T-helper 17 cell (primary cell): ENCODE measurements around the gene DCAF10. TPM values are rescaled to one million over a fixed set of nuclear protein-coding genes. Genes with fewer than 3 reads are reported as not detected.
"Not testable (repeated sequence)": the region's sequence is repeated elsewhere in the genome, so short reads cannot be mapped to it uniquely, and the experiment has no call there.

Source experiments
- ATAC-seq: fragments of 150-1000 bp; cut with Tn5 transposase; 2 replicates; pipeline ENCODE4 v1.10.0; 2021; ENCODE audit warnings: mild to moderate bottlenecking, moderate library complexity
- DNase-seq, 3 donors: peaks; one replicate each; pipeline versions ENCODE4 v3.0.0 to v3.0.0-alpha.2; 2020 to 2021
- H3K9me3 ChIP-seq: one replicate; pipeline ENCODE4 v1.7.0; 2013; ENCODE audit warnings: low read length, mild to moderate bottlenecking; ENCODE audit not compliant: control insufficient read depth, poor library complexity, severe bottlenecking
- H3K27ac Mint-ChIP-seq: one replicate; pipeline ENCODE4 v1.8.0; 2022; ENCODE audit warnings: mild to moderate bottlenecking, moderate library complexity, mixed read lengths
- H3K27me3 Mint-ChIP-seq: one replicate; pipeline ENCODE4 v1.8.0; 2022; ENCODE audit warnings: mixed read lengths
- H3K36me3 Mint-ChIP-seq: one replicate; pipeline ENCODE4 v1.8.0; 2022; ENCODE audit warnings: low read depth, mixed read lengths
- H3K4me1 Mint-ChIP-seq: one replicate; pipeline ENCODE4 v1.8.0; 2022; ENCODE audit warnings: mild to moderate bottlenecking, mixed read lengths
- H3K4me3 Mint-ChIP-seq: one replicate; pipeline ENCODE4 v1.8.0; 2022; ENCODE audit warnings: mild to moderate bottlenecking, moderate library complexity, mixed read lengths
- total RNA-seq, 4 donors: library from RNA in 2 of 4; stranded (reverse) in 2 of 4; gene quantifications; one replicate each; pipeline ENCODE4 v1.2.3 and lab custom pipeline; 2022 to 2026

Gene DCAF10
- total RNA-seq (10 to 100 TPM; 12.1 to 13.0 TPM), total RNA-seq (lab: John Stamatoyannopoulos, UW) (40.4 to 58.5 reads per million in 2 donors)

- peaks cover 4% of the 10 kb centered on the region for H3K27me3 Mint-ChIP-seq
- peak within 1 kb of the TSS; percentile 56 for H3K27ac Mint-ChIP-seq
- H3K9me3 ChIP-seq = no peaks in the 10 kb centered on the region
- peaks cover 28% of the 10 kb centered on the region for H3K4me1 Mint-ChIP-seq
- H3K4me3 Mint-ChIP-seq = peak within 1 kb of the TSS; percentile 93
- ATAC-seq = peak; percentile 89
- H3K36me3 Mint-ChIP-seq = peaks cover 5% of the 10 kb centered on the region
- peak; percentile 79 to 89 (median 80) for DNase-seq
These were observed at the start of gene DCAF10 for GRCh38 chr9:37800631-37801286. Gene DCAF10 (plus strand): TSS chr9:37800797. CDS start chr9:37800867, 70 bp downstream.

DNA sequence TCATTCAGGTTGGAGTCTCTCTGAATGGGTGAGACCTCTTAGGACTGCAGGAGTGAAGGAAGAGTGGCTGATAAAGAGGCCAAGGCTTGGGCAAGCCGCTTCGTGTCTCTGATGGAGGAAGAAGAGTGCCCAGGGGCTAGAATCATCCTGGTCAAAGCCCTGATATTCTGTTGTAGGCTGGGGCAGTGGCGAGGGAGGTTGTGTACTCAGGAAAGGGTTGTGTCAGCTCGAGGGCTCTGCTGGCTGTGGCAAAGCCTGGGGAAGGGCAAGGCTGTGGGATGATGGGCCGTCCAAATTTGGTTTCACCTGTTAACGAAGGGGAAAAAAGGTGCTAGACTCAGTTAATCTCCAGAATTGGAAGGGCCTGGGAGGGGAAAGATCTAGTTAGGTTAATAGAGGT, 49.4 kb upstream of the DCAF10 start:
- Mint-ChIP-seq H3K4me1 (peaks cover 25% of the 10 kb centered on the region), H3K27me3 (peaks cover 6% of the 10 kb centered on the region), H3K4me3 (peak overlapping the region; percentile 69), H3K36me3 (peaks cover 3% of the 10 kb centered on the region), H3K27ac (peak overlapping the region; percentile 8)
- H3K9me3 ChIP-seq = no peaks in the 10 kb centered on the region
- no peak for ATAC-seq
- DNase-seq = no peak

DNA sequence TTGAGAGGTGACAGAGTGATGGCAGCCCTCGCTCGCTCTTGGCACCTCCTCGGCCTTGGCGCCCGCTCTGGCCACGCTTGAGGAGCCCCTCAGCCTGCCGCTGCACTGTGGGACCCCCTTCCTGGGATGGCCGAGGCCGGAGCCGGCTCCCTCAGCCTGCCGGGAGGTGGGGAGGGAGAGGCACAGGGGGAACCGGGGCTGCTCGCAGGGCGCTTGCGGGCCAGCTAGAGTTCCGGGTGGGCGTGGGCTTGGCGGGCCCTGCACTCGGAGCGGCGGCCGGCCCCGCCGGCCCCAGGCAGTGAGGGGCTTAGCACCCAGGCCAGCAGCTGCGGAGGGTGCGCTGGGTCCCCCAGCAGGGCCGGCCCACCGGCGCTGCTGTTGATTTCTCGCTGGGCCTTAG, 48.9 kb upstream of the DCAF10 start:
- H3K36me3 Mint-ChIP-seq, H3K4me3 Mint-ChIP-seq, H3K27me3 Mint-ChIP-seq, H3K27ac Mint-ChIP-seq, H3K9me3 ChIP-seq, ATAC-seq, DNase-seq: not testable (repeated sequence)
- peaks cover 26% of the 10 kb centered on the region for H3K4me1 Mint-ChIP-seq

DNA sequence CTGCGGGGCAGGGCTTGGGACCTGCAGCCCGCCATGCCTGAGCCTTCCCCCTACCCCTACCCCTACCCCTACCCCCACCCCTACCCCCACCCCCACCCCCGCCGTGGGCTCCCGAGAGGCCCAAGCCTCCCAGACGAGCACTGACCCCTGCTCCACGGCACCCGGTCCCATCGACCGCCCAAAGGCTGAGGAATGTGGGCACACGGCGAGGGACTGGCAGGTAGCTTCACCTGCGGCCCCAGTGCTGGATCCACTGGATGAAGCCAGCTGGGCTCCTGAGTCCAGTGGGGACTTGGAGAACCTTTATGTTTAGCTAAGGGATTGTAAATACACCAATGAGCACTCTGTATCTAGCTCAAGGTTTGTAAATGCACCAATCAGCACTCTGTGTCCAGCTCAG, 48.5 kb upstream of the DCAF10 start:
- not testable (repeated sequence) for DNase-seq, H3K36me3 Mint-ChIP-seq, H3K27me3 Mint-ChIP-seq, H3K27ac Mint-ChIP-seq, ATAC-seq, H3K4me3 Mint-ChIP-seq, H3K9me3 ChIP-seq
- peaks cover 22% of the 10 kb centered on the region for H3K4me1 Mint-ChIP-seq

- peaks cover 3% of the 10 kb centered on the region for H3K36me3 Mint-ChIP-seq
- H3K27ac Mint-ChIP-seq = peak overlapping the region; percentile 96
- peaks cover 23% of the 10 kb centered on the region for H3K4me1 Mint-ChIP-seq
- no peak for DNase-seq
- H3K9me3 ChIP-seq = no peaks in the 10 kb centered on the region
- peaks cover 6% of the 10 kb centered on the region for H3K27me3 Mint-ChIP-seq
- ATAC-seq = no peak
- peak overlapping the region; percentile 97 for H3K4me3 Mint-ChIP-seq
These were observed 47.7 kb upstream of the DCAF10 start for GRCh38 chr9:37752642-37753488.

GRCh38 chr9:37753489-37754190, 47.0 kb upstream of the DCAF10 start, which contains the start of gene TRMT10B:
Gene TRMT10B (plus strand): TSS chr9:37753805. CDS start chr9:37761932, 8,127 bp downstream.
- DNase-seq = peak; percentile 34 to 58 (median 49)
- Mint-ChIP-seq H3K36me3 (peaks cover 3% of the 10 kb centered on the region), H3K4me1 (peaks cover 24% of the 10 kb centered on the region), H3K4me3 (peak within 1 kb of the TSS; percentile 97), H3K27ac (peak within 1 kb of the TSS; percentile 96), H3K27me3 (peaks cover 6% of the 10 kb centered on the region)
- H3K9me3 ChIP-seq = no peaks in the 10 kb centered on the region
- ATAC-seq = peak; percentile 96

GRCh38 chr9:37758747-37759146, 41.9 kb upstream of the DCAF10 start:
- Mint-ChIP-seq H3K36me3 (peaks cover 5% of the 10 kb centered on the region), H3K4me1 (peaks cover 30% of the 10 kb centered on the region), H3K27me3 (no peaks in the 10 kb centered on the region), H3K4me3 (no peak overlapping the region), H3K27ac (no peak overlapping the region)
- H3K9me3 ChIP-seq = no peaks in the 10 kb centered on the region
- ATAC-seq (no peak), DNase-seq (no peak)

GRCh38 chr9:37760416-37761161, 40.0 kb upstream of the DCAF10 start:
- peaks cover 5% of the 10 kb centered on the region for H3K36me3 Mint-ChIP-seq
- no peaks in the 10 kb centered on the region for H3K27me3 Mint-ChIP-seq
- no peaks in the 10 kb centered on the region for H3K9me3 ChIP-seq
- DNase-seq (no peak), ATAC-seq (no peak)
- peaks cover 17% of the 10 kb centered on the region for H3K4me1 Mint-ChIP-seq
- H3K27ac Mint-ChIP-seq = no peak overlapping the region
- no peak overlapping the region for H3K4me3 Mint-ChIP-seq

DNA sequence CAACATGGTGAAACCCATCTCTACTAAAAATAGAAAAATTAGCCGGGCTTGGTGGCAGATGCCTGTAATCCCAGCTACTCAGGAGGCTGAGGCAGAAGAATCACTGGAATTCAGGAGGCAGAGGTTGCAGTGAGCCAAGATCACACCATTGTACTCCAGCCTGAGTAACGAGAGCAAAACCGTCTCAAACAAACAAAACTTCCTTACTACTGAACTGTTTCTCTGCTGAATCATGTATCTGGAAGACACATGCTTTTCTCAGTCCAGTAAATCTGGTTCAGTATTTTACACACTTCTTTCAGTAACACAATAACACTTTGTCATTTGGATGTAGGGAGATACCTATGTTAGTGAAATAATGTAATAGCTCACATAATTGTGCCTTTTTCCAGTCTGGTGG, 39.1 kb upstream of the DCAF10 start:
- H3K9me3 ChIP-seq = no peaks in the 10 kb centered on the region
- Mint-ChIP-seq H3K27ac (no peak overlapping the region), H3K36me3 (peaks cover 5% of the 10 kb centered on the region), H3K4me3 (no peak overlapping the region), H3K27me3 (no peaks in the 10 kb centered on the region), H3K4me1 (peaks cover 13% of the 10 kb centered on the region)
- DNase-seq = no peak
- ATAC-seq = no peak

DNA sequence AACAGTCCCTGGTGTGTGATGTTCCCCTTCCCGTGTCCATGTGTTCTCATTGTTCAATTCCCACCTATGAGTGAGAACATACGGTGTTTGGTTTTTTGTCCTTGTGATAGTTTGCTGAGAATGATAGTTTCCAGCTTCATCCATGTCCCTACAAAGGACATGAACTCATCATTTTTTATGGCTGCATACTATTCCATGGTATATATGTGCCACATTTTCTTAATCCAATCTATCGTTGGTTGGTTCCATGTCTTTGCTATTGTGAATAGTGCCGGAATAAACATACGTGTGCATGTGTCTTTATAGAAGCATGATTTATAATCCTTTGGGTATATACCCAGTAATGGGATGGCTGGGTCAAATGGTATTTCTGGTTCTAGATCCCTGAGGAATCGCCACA, 35.3 kb upstream of the DCAF10 start:
- not testable (repeated sequence) for ATAC-seq, H3K36me3 Mint-ChIP-seq, H3K27ac Mint-ChIP-seq

DNA sequence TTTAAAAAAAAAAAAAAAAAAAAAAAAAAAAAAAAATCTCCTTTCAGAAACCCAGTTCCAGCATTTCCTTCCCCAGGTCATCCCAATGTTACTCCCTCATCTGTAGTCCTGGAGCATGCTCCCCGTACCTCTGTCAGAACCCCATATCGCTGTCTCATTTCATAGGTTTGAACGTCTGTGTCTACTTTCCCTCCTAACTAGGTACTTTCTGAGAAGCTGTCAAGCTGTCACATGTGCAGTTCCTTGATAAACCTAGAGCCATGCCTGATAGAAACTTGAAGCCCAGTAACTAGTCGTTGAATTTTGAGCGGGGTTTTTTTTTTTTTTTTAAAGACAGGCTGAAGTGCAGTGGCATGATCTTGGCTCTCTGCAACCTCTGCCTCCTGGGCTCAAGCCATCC, 31.3 kb upstream of the DCAF10 start:
- Mint-ChIP-seq H3K4me1 (peaks cover 11% of the 10 kb centered on the region), H3K27me3 (no peaks in the 10 kb centered on the region), H3K36me3 (no peaks in the 10 kb centered on the region), H3K4me3 (no peak overlapping the region), H3K27ac (no peak overlapping the region)
- no peaks in the 10 kb centered on the region for H3K9me3 ChIP-seq
- DNase-seq (no peak), ATAC-seq (no peak)

More for the DNA sequence above, 35.3 kb upstream of the DCAF10 start:
- not testable (repeated sequence) for H3K9me3 ChIP-seq, H3K27me3 Mint-ChIP-seq, DNase-seq, H3K4me3 Mint-ChIP-seq
- peaks cover 20% of the 10 kb centered on the region for H3K4me1 Mint-ChIP-seq

- Mint-ChIP-seq H3K4me1 (peaks cover 11% of the 10 kb centered on the region), H3K4me3 (no peak overlapping the region), H3K27ac (no peak overlapping the region), H3K36me3 (no peaks in the 10 kb centered on the region), H3K27me3 (no peaks in the 10 kb centered on the region)
- ATAC-seq = no peak
- DNase-seq = no peak
- no peaks in the 10 kb centered on the region for H3K9me3 ChIP-seq
These were observed 30.6 kb upstream of the DCAF10 start for GRCh38 chr9:37769995-37770394.
